GM12878 (cell line): ENCODE results near the gene FRYL. TPM values are rescaled to one million over a fixed set of nuclear protein-coding genes. Genes with fewer than 3 reads are reported as not detected.

Experiments used
- ATAC-seq: fragments of 200-7000 bp; cut with Tn5 transposase; 3 replicates; pipeline ENCODE4 v1.9.1; 2020; ENCODE audit warnings: mild to moderate bottlenecking, moderate library complexity
- BruUV-seq: library from RNA; stranded (reverse); fragments of 400-500 nt; replicated peaks from 2 replicates; lab custom pipeline; 2021; lab: Mats Ljungman, UMichigan
- CTCF ChIA-PET: fragments of 300-600 bp; sonication (Branson Sonifier 250); formaldehyde crosslinking; extraction: SDS; loops from one replicate; lab custom pipeline; 2021; ENCODE audit warnings: inconsistent platforms; lab: Yijun Ruan, JAX
- POLR2A ChIA-PET: fragments of 350-600 bp; formaldehyde crosslinking; extraction: SDS; loops from one replicate; lab custom pipeline; 2021; ENCODE audit warnings: inconsistent platforms; lab: Charles Lee
- RAD21 ChIA-PET: fragments of 300-600 bp; sonication (Branson Sonifier 250); formaldehyde crosslinking; loops from one replicate; lab custom pipeline; 2023; ENCODE audit warnings: antibody characterized with exemption; ENCODE audit not compliant: unreplicated experiment; lab: Charles Lee
- SMC1A ChIA-PET: fragments of 300-600 bp; sonication (Branson Sonifier 250); formaldehyde crosslinking; loops from one replicate; lab custom pipeline; 2023; ENCODE audit not compliant: unreplicated experiment, uncharacterized antibody; lab: Charles Lee
- DNase-seq: peaks from one replicate; pipeline ENCODE4 v3.0.0-alpha.2; 2011; ENCODE audit warnings: low read depth, low spot score
- FAIRE-seq: peaks from 3 replicates; lab custom pipeline; 2011; peaks lifted over from hg19 to GRCh38; lab: Jason Lieb, UNC
- H2AFZ ChIP-seq: 2 replicates; pipeline ENCODE4 v1.6.0; 2011; ENCODE audit warnings: low read depth, low read length, control low read depth; ENCODE audit not compliant: control insufficient read depth
- H3K27ac ChIP-seq: 2 replicates; pipeline ENCODE4 v1.5.1; 2011; ENCODE audit warnings: control low read depth; ENCODE audit not compliant: control insufficient read depth, insufficient read depth
- H3K27me3 ChIP-seq, 2 experiments: replicated peaks in 1 of 2; 2 replicates each; pipeline versions ENCODE4 v1.6.0 to v1.6.1; 2011; ENCODE audit warnings: low read length in 1 of 2; ENCODE audit not compliant: control insufficient read depth in 2 of 2, insufficient read depth in 2 of 2
- H3K36me3 ChIP-seq, 2 experiments: 2 replicates each; pipeline ENCODE4 v1.5.1; 2011; ENCODE audit warnings: low read length in 1 of 2; ENCODE audit not compliant: control insufficient read depth in 2 of 2, insufficient read depth in 2 of 2
- H3K4me1 ChIP-seq: 2 replicates; pipeline ENCODE4 v1.6.1; 2011; ENCODE audit warnings: mild to moderate bottlenecking, low read length, moderate library complexity, mixed read lengths; ENCODE audit not compliant: control insufficient read depth, insufficient read depth
- H3K4me2 ChIP-seq: 2 replicates; pipeline ENCODE4 v1.6.0; 2011; ENCODE audit warnings: control low read depth; ENCODE audit not compliant: control insufficient read depth, insufficient read depth
- H3K4me3 ChIP-seq: fragments of 200-600 bp; sonication (generic); 2 replicates; pipeline ENCODE4 v1.5.1; 2016
- H3K79me2 ChIP-seq: 2 replicates; pipeline ENCODE4 v1.6.0; 2011; ENCODE audit warnings: low read length; ENCODE audit not compliant: control insufficient read depth, insufficient read depth
- H3K9ac ChIP-seq: 2 replicates; pipeline ENCODE4 v1.8.0; 2011; ENCODE audit warnings: low read length, control low read depth, mixed read lengths; ENCODE audit not compliant: control insufficient read depth, insufficient read depth
- H3K9me3 ChIP-seq: replicated peaks from 3 replicates; pipeline ENCODE4 v1.5.1; 2011; ENCODE audit warnings: mild to moderate bottlenecking, low read length; ENCODE audit not compliant: control insufficient read depth, insufficient read depth
- H4K20me1 ChIP-seq: 2 replicates; pipeline ENCODE4 v1.6.0; 2011; ENCODE audit not compliant: control insufficient read depth, insufficient read depth
- ETV6 ChIP-seq, 2 experiments: fragments of 450-650 bp in 1 of 2; IDR thresholded peaks in 1 of 2; conservative IDR thresholded peaks in 1 of 2; 2 replicates each; pipeline ENCODE4 v1.6.1; 2014; ENCODE audit warnings: antibody characterized with exemption in 1 of 2, borderline replicate concordance in 1 of 2, low read depth in 1 of 2, mild to moderate bottlenecking in 1 of 2, moderate library complexity in 1 of 2
- MTA3 ChIP-seq: IDR thresholded peaks from 2 replicates; pipeline ENCODE4 v1.6.1; 2012; ENCODE audit warnings: low read length, inconsistent platforms, borderline replicate concordance
- SIN3A ChIP-seq: IDR thresholded peaks from 2 replicates; pipeline ENCODE4 v1.6.1; 2012; ENCODE audit warnings: low read depth, low read length, improper control_type of control experiment
- SP1 ChIP-seq: IDR thresholded peaks from one replicate; pipeline ENCODE4 v1.6.1; 2011; ENCODE audit warnings: low read depth, low read length
- SPI1 ChIP-seq: IDR thresholded peaks from 2 replicates; pipeline ENCODE4 v1.6.1; 2011; ENCODE audit warnings: low read depth, mild to moderate bottlenecking, low read length, moderate library complexity, borderline replicate concordance; ENCODE audit not compliant: insufficient read depth
- ZNF274 ChIP-seq: IDR thresholded peaks from one replicate; pipeline ENCODE4 v1.8.0; 2011; ENCODE audit not compliant: insufficient read length, insufficient read depth
- WGBS: methylation state at CpG from one replicate; pipeline ENCODE4 v1.1.6; 2016; ENCODE audit warnings: low lambda C conversion rate; ENCODE audit not compliant: insufficient replicate concordance, insufficient coverage; ENCODE audit errors: missing lambda C conversion rate; 5-methylcytosine and 5-hydroxymethylcytosine counted together
- in situ Hi-C: fragments of 300-500 bp; cut with MboI; formaldehyde crosslinking; loops from 9 replicates; pipeline ENCODE4 v1.14.3; 2018; ENCODE audit warnings: mixed read lengths
- intact Hi-C: fragments of 100-400 bp; cut with micrococcal nuclease; formaldehyde crosslinking; loops from one replicate; pipeline ENCODE4 v1.14.2; 2022; ENCODE audit not compliant: unreplicated experiment
- polyA plus RNA-seq, 11 experiments: library from polyadenylated mRNA; depleted of rRNA in 4 of 11; unstranded in 6 of 11; stranded (reverse) in 5 of 11; fragments of >200 nt; fragmentation: Nextera tagmentation in 4 of 11; fragmentation: Illumina TruSeq in 1 of 11; extraction: Ambion mirVana in 4 of 11; extraction: Trizol in 1 of 11; gene quantifications; 1 replicate in 1 of 11; 2 replicates in 10 of 11; pipeline versions ENCODE4 v1.2.1 to v1.2.3, GENCODE V29; 2011 to 2016; ENCODE audit warnings: inconsistent platforms in 2 of 11, missing spikeins in 2 of 11, low read depth in 1 of 11
- total RNA-seq, 4 experiments: library from RNA; depleted of rRNA in 3 of 4; stranded (reverse); fragments of >200 nt in 3 of 4; fragmentation: Illumina TruSeq in 1 of 4; extraction: Trizol in 1 of 4; gene quantifications; 2 replicates each; pipeline versions ENCODE4 v1.2.1 to v1.2.3, GENCODE V29; 2013 to 2021

Gene FRYL
- total and polyA plus RNA-seq, 10 of the 15 experiments (the other 5 are each of a cell fraction or from before 2014, with no cell fraction given) = 10.3 to 50.6 (median 28.7) TPM

GRCh38 chr4:48495941-48496340 lies 284.1 kb downstream of the FRYL start:
- FAIRE-seq (no peak), ATAC-seq (no peak), DNase-seq (no peak)
- Histone ChIP-seq H3K4me2 (no peak overlapping the region), H3K27me3 (peaks cover 4 to 6% of the 10 kb centered on the region in 2 experiments; a peak in 3 of 4 replicates), H3K79me2 (no peaks in the 10 kb centered on the region), H3K36me3 (peaks cover 0 to 7% of the 10 kb centered on the region in 2 experiments; a peak in 2 of 4 replicates), H3K27ac (no peak overlapping the region), H3K4me3 (no peak overlapping the region), H3K9me3 (no peaks in the 10 kb centered on the region; the same call in 2 of the 3 replicates), H3K4me1 (peaks cover 17% of the 10 kb centered on the region), H2AFZ (no peak overlapping the region), H4K20me1 (no peaks in the 10 kb centered on the region; the same call in 1 of the 2 replicates), H3K9ac (no peak overlapping the region)
- ChIA-PET RAD21 (no interaction called here), CTCF (interaction anchor here (0.6 kb wide), 1 partner anchor 20 kb away, joined by 3 read pairs; no protein-coding TSS in a partner anchor), POLR2A (no interaction called here), SMC1A (no interaction called here)
- in situ Hi-C loops = no loop called here
- no TSS peak for BruUV-seq
- 94% methylated on average over 2 of the region's 2 CpGs for WGBS
- intact Hi-C loops = loop anchor here (5.0 kb wide), 1 partner anchor 49 kb away; no protein-coding TSS in a partner anchor
- no peak for TF ChIP-seq SP1
- TF ChIP-seq SIN3A = no peak
- TF ChIP-seq ZNF274 = no peak
- no peak for TF ChIP-seq ETV6 (conservative IDR thresholded peaks at IDR 0.05 in 1 of 2, IDR thresholded peaks at IDR 0.05 in 1 of 2; ENCODE audit: borderline replicate concordance in 1 of 2, low read depth in 1 of 2)
- TF ChIP-seq MTA3 = no peak
- TF ChIP-seq SPI1 = no peak
